Heart right ventricle (tissue), 16 donors: ENCODE measurements around the gene GPR37. TPM values are rescaled to one million over a fixed set of nuclear protein-coding genes. Genes with fewer than 3 reads are reported as not detected.

ENCODE experiments used
- ATAC-seq, 8 donors: fragments of 200-7000 bp; cut with Tn5 transposase; one replicate each; pipeline ENCODE4 v1.9.1; 2020; ENCODE audit warnings: mild to moderate bottlenecking in 8 of 8, moderate library complexity in 8 of 8, moderate number of reproducible peaks in 1 of 8
- DNase-seq, 2 donors: peaks; one replicate each; pipeline ENCODE4 v3.0.0-alpha.2; 2020
- H3K27ac ChIP-seq, 10 donors: fragments of 200-600 bp; sonication (generic) in 2 of 10; one replicate each; pipeline versions ENCODE4 v1.5.0 to v1.8.0; 2020 to 2022; ENCODE audit warnings: mild to moderate bottlenecking in 3 of 10
- H3K27me3 ChIP-seq, 7 donors: fragments of 200-600 bp; one replicate each; pipeline ENCODE4 v1.8.0; 2021 to 2022; ENCODE audit warnings: mild to moderate bottlenecking in 2 of 7
- H3K36me3 ChIP-seq, 9 donors: fragments of 200-600 bp; sonication (generic) in 1 of 9; one replicate each; pipeline versions ENCODE4 v1.5.0 to v1.8.0; 2020 to 2022; ENCODE audit warnings: mild to moderate bottlenecking in 2 of 9
- H3K4me1 ChIP-seq, 9 donors: fragments of 200-600 bp; sonication (generic) in 1 of 9; one replicate each; pipeline versions ENCODE4 v1.5.0 to v1.8.0; 2020 to 2022; ENCODE audit warnings: mild to moderate bottlenecking in 4 of 9
- H3K4me3 ChIP-seq, 10 donors: fragments of 200-600 bp; sonication (generic) in 2 of 10; one replicate each; pipeline versions ENCODE4 v1.5.0 to v1.8.0; 2020 to 2022; ENCODE audit warnings: mild to moderate bottlenecking in 7 of 10, moderate library complexity in 2 of 10
- H3K9me3 ChIP-seq, 11 donors: fragments of 200-600 bp in 10 of 11; sonication (generic) in 2 of 11; one replicate each; pipeline versions ENCODE4 v1.5.0 to v1.8.0; 2013 to 2022; ENCODE audit warnings: mild to moderate bottlenecking in 2 of 11, control low read depth in 1 of 11, moderate library complexity in 1 of 11
- WGBS, 2 donors: extraction: QIAGEN DNeasy Blood & Tissue Kit; methylation state at CpG; one replicate each; pipeline ENCODE4 v1.1.7; 2013; ENCODE audit warnings: inconsistent platforms in 1 of 2; 5-methylcytosine and 5-hydroxymethylcytosine counted together
- intact Hi-C, 10 donors: fragments of 100-400 bp; cut with DNase I; formaldehyde crosslinking; loops; one replicate each; pipeline versions ENCODE4 v1.11.1 to v1.14.2; 2022
- polyA plus RNA-seq, 2 donors: library from polyadenylated mRNA; stranded (reverse); fragments of 200-250 nt; gene quantifications; one replicate each; pipeline ENCODE4 v1.2.3, GENCODE V29; 2013
- total RNA-seq, 10 donors: library from RNA; stranded (reverse); fragmentation: NEBNext Ultra II Directional in 3 of 10; extraction: Animal tissue kit (Norgen Biotek cat#: 25700) in 3 of 10; gene quantifications; one replicate each; pipeline versions ENCODE4 v1.2.1 to v1.2.4, GENCODE V29; 2021 to 2023
- TF ChIP-seq, protein P1 (sequence below), 9 donors: fragments of 200-600 bp; sonication (generic) in 2 of 9; IDR thresholded peaks; one replicate each; pipeline versions ENCODE4 v1.5.0 to v1.8.0; 2021 to 2022; ENCODE audit warnings: antibody characterized with exemption in 9 of 9, mild to moderate bottlenecking in 5 of 9, moderate library complexity in 1 of 9
- donor health status: Arrhythmogenic right ventricular cardiomyopathy.
- donor health status: ischemic (EF 13 %, LVEDD 7.1; RV severe dilation, severe dysfunction).
- donor health status: healthy with polysubstance abuse.
- donor health status: DM: no; HTN: yes; CAD: no.
- donor health status: DM: no; HTN: no; CAD: no.
- donor health status: ischemic (EF 25% LVEDD 6.9; RV normal size, moderate dysfunction).
- donor health status: ischemic (EF 25% LVEDD 5.7; RV mildly dilated, moderate dysfunction).
- donor health status: healthy.
- donor health status: DM: yes; HTN: yes; CAD: no.
- donor health status: Ischemic cardiomyopathy.
- donor health status: ischemic (EF 35%, LVEDD 5.7; RV mildly dilated, moderate dysfunction).
- donor health status: nonischemic (EF 11% LVEDD 7.7; RV severe dilation, severe dysfunction).
- donor health status: DM: yes; HTN: yes; CAD: no.
- donor health status: PGD.
- donor health status: ischemic (EF 29% LVEDD 5.4; RV normal size, mild dysfunction).
- donor health status: nonischemic (EF 23%, LVEDD 6.1; RV moderate dilation, normal function).

Gene GPR37
- total and polyA plus RNA-seq, 12 donors = 0.04 to 0.15 (median 0.09) TPM; not detected in 9

DNA sequence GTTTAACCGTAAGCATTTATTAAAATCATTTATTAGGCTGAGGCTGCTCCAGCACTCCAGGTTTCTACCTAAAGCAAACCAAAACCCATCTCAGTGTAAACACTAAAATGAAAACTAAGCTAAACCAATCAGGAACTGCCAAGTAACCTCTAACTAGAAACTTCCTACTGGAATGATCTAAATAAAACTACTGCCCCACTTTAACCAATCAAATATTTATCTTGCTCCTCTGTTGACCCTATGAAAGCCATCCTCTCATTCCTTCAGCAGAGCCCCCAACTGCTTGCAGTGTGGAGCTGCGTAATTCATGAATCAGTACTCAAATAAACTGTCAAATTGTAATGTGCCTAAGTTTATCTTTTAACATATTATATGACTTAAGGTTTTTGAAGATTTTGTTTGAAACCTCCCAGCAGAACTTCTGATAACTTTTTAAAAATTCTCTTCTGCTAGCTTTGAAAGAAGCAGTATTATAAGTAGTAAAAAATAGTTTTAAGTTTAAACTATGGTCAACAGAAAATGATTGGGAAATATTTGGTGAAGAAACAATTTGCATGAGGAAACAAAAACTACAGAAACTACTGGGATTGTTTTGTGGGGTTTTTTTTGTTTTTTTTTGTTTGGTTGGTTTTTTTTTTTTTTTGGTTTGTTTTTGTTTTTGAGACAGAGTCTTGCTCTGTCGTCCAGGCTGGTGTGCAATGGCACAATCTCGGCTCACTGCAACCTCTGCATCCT, 47.4 kb downstream of the GPR37 start:
- Histone ChIP-seq H3K27me3 (no peaks in the 10 kb centered on the region), H3K4me1 (no peaks in the 10 kb centered on the region), H3K4me3 (no peak overlapping the region), H3K9me3 (no peaks in the 10 kb centered on the region), H3K36me3 (no peaks in the 10 kb centered on the region), H3K27ac (no peak overlapping the region)
- no peak for DNase-seq
- WGBS, 2 donors = 74 to 89% methylated on average over 4 of the region's 4 CpGs
- intact Hi-C loops = no loop called here
- TF ChIP-seq, protein P1, sequence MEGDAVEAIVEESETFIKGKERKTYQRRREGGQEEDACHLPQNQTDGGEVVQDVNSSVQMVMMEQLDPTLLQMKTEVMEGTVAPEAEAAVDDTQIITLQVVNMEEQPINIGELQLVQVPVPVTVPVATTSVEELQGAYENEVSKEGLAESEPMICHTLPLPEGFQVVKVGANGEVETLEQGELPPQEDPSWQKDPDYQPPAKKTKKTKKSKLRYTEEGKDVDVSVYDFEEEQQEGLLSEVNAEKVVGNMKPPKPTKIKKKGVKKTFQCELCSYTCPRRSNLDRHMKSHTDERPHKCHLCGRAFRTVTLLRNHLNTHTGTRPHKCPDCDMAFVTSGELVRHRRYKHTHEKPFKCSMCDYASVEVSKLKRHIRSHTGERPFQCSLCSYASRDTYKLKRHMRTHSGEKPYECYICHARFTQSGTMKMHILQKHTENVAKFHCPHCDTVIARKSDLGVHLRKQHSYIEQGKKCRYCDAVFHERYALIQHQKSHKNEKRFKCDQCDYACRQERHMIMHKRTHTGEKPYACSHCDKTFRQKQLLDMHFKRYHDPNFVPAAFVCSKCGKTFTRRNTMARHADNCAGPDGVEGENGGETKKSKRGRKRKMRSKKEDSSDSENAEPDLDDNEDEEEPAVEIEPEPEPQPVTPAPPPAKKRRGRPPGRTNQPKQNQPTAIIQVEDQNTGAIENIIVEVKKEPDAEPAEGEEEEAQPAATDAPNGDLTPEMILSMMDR (IDR thresholded peaks at IDR 0.05) = no peak
- ATAC-seq = no peak

DNA sequence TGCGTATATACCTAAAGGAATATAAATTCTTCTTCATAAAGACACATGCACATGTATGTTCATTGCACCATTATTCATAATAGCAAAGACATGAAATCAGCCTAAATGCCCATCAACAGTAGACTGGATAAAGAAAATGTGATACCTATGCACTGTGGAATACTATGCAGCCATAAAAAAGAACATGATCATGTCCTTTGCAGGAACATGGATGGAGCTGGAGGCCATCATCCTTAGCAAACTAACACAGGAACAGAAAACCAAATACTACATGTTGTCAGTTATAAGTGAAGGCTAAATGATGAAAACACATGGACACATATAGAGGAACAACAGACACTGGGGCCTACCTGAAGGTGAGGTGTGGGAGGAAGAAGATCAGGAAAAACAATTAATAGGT, 48.7 kb downstream of the GPR37 start:
- H3K4me3 ChIP-seq = no peak overlapping the region
- TF ChIP-seq, protein P1 (IDR thresholded peaks at IDR 0.05) = no peak
- DNase-seq = no peak
- ATAC-seq = no peak
- H3K36me3 ChIP-seq = no peaks in the 10 kb centered on the region
- H3K4me1 ChIP-seq = no peaks in the 10 kb centered on the region
- H3K27me3 ChIP-seq = no peaks in the 10 kb centered on the region
- H3K9me3 ChIP-seq = no peaks in the 10 kb centered on the region
- intact Hi-C loops = no loop called here
- no peak overlapping the region for H3K27ac ChIP-seq
- WGBS, 2 donors = 98 to 100% methylated on average over 1 of the region's 1 CpG

DNA sequence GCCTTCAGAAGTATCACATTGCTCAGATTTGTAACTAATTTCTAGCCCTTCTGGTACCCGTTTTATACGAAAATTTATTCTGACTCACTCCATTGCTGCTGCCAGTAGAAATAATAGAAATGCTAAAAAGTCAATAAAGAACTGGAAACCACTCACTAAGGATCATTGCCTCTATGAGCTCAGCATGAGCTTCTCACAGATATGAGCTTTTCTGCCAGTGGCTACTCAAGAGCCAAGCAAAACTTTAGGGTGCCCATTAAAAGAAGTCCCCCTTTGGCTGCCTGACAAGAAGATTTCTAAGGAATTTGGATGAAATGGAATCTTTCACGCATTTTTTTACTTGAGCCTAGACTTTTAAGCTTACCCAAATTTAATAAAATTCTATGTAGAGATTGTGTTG, 52.5 kb downstream of the GPR37 start:
- no peak for ATAC-seq

DNA sequence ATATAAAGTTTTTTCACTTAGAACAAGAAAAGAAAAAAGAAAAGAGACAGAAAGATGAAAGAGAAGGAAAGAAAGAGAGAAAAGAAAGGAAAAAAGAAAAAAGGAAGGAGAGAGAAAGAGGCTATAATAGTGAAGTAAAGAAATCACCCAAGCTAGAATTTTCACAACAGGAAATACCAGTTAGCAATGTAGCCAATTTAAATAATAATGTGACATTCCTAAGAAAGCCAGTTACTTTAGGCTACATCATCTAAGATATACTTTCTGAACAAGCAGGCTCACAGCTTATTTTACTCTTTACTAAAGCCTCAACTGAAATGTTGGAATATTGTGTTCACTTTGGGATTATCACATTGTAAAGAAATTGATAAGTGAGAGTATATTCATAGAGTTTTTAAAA, 53.6 kb downstream of the GPR37 start:
- ATAC-seq = no peak
- Histone ChIP-seq H3K27ac (no peak overlapping the region), H3K9me3 (peaks cover 0 to 24% (median 13%) of the 10 kb centered on the region in 11 donors), H3K27me3 (no peaks in the 10 kb centered on the region), H3K36me3 (no peaks in the 10 kb centered on the region), H3K4me1 (no peaks in the 10 kb centered on the region), H3K4me3 (no peak overlapping the region)
- TF ChIP-seq, protein P1 (IDR thresholded peaks at IDR 0.05) = no peak
- DNase-seq = no peak
- intact Hi-C loops = no loop called here

More for the DNA sequence above, 52.5 kb downstream of the GPR37 start:
- no peaks in the 10 kb centered on the region for H3K4me1 ChIP-seq
- peaks cover 0 to 14% (median 4%) of the 10 kb centered on the region in 11 donors for H3K9me3 ChIP-seq
- H3K36me3 ChIP-seq = no peaks in the 10 kb centered on the region
- no peak overlapping the region for H3K27ac ChIP-seq
- H3K4me3 ChIP-seq = no peak overlapping the region
- WGBS, 2 donors = 72 to 73% methylated on average over 3 of the region's 3 CpGs
- TF ChIP-seq, protein P1 (IDR thresholded peaks at IDR 0.05) = no peak
- no peaks in the 10 kb centered on the region for H3K27me3 ChIP-seq
- intact Hi-C loops = no loop called here
- no peak for DNase-seq
